Left lobe of liver (tissue), 2 donors: ENCODE results near the gene GSTM1. TPM values are rescaled to one million over a fixed set of nuclear protein-coding genes. Genes with fewer than 3 reads are reported as not detected.
"Not testable (repeated sequence)": the region's sequence is repeated elsewhere in the genome, so short reads cannot be mapped to it uniquely, and the experiment has no call there.

Experiments used
- ATAC-seq: fragments of 200-7000 bp; cut with Tn5 transposase; one replicate; pipeline ENCODE4 v1.9.1; 2020; ENCODE audit warnings: mild to moderate bottlenecking, moderate library complexity
- DNase-seq: peaks from one replicate; pipeline ENCODE4 v3.0.0-alpha.2; 2020; ENCODE audit warnings: low spot score
- total RNA-seq: library from RNA; stranded (reverse); gene quantifications from one replicate; pipeline ENCODE4 v1.2.1, GENCODE V29; 2021
- donor health status: DM: no; HTN: no; CAD: no; lungs with moderate emphysema.
- donor health status: DM: no; HTN: yes; CAD: no.

The GSTM1 gene
- total RNA-seq, 1 donor from 2014 or later: not detected

DNA sequence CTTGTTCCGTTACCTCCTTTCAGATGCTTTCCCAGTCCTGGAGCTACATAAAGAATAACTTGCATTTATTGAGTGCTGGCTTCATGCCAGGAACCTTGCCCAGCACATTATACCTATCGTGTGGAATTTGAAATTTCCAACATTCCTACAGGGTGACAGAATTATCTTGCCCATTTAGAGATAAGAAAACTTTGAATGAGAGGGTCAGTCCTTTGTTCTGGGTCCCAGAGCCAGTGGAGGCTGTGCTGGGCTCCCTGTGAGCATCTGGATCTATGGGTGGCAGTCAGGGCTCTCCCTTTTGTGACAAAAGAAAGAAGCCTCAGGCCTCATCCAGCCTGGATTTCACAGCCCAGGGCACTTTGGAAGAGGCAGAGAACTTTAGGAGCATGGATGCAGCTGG is 28.5 kb upstream of the GSTM1 start:
- ATAC-seq: no peak
- no peak for DNase-seq

DNA sequence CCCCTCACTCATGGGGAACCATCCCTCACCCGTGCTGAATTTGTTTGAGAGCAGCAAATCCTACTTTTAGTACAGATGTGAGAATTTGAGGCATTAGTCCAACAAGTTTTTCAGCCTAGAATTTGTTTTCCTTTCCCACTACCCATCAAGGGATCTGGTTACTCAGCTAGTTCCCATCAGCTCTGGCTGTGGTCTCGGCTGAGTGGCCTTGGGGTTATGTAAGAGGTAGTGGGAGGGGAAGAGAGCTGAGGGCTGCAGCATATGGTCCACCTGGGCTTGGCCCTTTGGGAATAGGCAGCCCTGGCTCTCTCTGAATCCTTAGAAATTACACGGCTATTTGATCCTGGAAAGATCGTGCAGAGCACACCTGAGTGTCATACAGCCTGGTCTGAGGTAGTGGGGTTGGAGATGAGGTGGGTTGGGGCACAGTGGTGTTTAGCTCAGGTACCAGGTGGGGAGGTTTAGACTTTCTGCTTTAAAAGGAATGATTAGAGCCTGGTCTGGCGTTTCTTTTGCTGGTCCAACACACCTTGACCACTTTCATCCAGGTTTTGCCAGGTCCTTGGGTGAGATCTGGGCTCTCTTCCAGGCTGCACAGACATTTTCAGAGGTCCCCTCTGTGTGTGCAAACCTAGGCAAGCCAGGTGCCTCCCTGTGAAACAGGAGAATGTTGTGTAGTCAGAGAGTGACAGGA is 27.5 kb upstream of the GSTM1 start:
- no peak for ATAC-seq
- DNase-seq: no peak

DNA sequence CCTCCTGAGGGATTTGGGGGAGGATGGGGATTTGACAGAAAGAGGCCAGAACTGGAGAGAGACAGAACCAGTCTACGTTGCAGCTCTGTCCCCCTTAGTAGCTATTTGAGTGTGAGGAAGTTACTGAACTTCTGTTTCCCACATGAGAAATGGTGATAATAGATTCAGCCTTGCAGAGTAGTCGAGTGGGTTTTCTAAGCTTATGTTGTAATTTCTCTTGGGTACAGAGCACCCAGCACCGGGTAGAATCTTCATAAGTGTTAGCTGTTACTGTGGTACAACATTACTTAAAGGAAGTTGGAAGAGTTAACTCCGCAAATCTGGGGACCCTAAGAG is 27.0 kb upstream of the GSTM1 start:
- ATAC-seq: not testable (repeated sequence)

DNA sequence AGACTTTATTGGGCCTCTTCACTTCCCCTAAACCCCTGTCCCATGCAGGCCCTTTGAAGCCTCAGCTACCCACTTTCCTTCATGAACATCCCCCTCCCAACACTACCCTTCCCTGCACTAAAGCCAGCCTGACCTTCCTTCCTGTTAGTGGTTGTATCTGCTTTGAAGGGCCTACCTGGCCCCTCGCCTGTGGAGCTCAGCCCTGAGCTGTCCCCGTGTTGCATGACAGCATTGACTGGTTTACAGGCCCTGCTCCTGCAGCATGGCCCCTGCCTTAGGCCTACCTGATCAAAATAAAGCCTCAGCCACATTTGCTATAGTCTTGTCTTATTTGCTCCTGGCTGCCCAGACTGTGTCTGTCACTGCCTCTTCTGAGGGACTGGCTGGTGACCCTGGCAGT is 26.2 kb upstream of the GSTM1 start:
- no peak for ATAC-seq

More for the DNA sequence above, 27.0 kb upstream of the GSTM1 start:
- not testable (repeated sequence) for DNase-seq

DNA sequence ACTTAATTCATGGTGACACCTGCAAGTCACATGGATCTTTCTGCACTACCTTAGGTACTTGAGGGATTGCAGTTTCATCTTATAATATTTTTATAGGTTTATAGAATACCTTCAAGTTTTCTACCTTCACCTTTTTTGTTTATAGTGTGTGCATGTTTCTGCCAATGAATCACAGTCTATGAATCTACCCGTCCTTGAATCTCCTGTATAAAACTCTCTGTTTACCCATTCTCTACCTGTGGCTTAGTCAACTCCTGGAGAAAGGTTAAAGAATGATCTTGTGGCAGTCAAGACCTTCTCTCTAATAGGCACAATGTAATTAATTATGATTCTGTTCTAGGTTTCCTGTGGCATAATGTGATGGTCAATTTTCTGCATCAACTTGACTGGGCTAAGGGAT is 22.9 kb upstream of the GSTM1 start:
- no peak for DNase-seq
- no peak for ATAC-seq

More for the DNA sequence above, 26.2 kb upstream of the GSTM1 start:
- DNase-seq: no peak

DNA sequence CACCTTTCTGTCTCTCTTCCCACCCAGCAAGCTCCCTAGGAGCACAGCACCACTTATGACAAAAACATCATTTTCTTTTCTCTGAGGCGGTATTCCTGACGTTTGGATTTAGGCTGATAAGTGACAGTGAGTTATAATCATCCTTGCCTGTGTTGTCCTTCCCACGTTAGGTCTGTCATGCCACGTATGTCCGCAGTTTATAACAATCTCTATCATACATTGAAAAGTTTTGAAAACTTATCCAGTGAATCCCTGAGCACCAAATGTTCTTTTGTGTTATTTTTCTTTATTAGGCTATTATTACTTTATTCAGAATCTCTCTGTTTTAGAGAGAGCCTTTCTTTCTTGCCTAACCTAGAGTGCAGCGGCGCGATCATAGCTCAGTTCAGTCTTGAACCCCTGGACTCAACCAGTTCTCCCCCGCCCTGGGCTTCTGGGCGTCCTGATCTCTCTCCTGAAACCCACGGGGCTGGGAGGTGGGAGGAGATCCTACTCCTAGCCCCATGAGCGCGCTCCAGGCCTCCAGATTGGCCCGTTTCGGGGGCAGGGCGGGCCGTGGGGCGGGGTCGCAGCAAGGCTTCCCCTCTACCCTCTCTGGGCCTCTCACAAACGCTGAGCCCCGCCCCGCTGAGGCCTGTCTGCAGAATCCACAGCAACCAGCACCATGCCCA is 20.0 kb upstream of the GSTM1 start, which contains the start of gene GSTM2:
Gene GSTM2, plus strand, starts transcription at position 606 of the 671 bp plus-strand sequence. Its CDS starts 59 bp downstream, at position 665.
- DNase-seq (peak; percentile 75), ATAC-seq (peak; percentile 93)

DNA sequence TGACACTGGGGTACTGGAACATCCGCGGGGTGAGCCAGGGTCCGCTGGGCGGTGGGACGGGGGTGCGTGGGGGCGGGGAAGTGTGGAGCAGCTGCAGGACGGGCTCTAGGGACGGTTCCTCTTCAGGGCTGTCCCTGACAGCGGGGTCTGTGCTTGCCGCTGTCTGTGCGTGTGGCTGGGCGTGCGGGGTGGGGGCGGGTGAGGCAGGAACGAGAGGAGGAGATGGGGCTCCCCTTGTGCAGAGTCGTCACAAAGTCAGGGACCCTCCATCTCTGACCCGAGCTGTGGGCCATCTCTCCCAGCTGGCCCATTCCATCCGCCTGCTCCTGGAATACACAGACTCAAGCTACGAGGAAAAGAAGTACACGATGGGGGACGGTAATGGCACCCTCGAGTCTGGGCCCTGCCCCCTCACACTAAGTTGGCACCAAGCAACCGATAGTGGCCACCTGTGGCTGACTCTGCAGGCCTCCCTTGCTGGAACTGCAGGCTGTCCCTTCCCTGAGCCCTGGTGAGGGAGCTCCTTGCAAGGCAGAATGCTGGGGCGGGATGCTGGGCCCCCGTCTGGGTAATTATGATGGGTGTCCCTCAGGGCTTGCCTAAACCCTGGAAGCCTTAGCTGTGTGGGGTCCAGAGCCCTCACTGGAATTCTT is 19.4 kb upstream of the GSTM1 start:
- ATAC-seq (no peak), DNase-seq (no peak)

DNA sequence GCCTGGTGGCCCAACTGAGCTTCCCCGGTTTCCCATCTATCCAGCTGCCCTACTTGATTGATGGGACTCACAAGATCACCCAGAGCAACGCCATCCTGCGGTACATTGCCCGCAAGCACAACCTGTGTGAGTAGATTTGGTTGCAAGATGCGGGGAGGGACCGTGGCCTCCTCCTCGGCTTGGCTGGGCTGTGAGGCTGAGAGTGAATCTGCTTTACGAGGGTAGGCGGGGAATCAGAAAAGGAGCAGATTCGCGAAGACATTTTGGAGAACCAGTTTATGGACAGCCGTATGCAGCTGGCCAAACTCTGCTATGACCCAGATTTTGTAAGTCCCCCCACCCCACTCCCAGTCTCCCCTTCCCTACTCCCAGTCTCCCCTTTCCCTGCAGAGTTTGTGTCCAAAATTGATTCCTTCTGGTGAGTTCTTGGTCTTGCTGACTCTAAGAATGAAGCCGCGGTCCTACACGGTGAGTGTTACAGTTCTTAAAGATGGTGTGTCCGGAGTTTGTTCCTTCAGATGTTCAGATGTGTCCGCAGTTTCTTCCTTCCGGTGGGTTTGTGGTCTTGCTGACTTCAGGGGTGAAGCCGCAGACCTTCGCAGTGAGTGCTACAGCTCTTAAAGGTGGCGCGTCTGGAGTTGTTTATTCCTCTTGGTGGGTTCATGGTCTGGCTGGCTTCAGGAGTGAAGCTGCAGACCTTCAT is 18.2 kb upstream of the GSTM1 start:
- DNase-seq (no peak), ATAC-seq (no peak)

DNA sequence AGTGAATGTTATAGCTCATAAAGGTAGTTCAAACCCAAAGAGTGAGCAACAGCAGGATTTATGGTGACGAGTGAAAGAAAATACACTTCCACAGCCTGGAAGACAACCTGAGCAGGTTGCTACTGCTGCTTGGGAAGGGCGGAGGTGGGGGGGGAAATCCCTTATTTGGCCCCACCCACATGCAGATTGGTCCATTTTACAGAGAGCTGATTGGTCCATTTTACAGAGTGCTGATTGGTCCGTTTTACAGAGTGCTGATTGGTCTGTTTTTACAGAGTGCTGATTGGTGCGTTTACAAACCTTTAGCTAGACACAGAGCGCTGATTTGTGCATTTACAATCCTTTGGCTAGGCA is 17.7 kb upstream of the GSTM1 start:
- ATAC-seq, DNase-seq: not testable (repeated sequence)

DNA sequence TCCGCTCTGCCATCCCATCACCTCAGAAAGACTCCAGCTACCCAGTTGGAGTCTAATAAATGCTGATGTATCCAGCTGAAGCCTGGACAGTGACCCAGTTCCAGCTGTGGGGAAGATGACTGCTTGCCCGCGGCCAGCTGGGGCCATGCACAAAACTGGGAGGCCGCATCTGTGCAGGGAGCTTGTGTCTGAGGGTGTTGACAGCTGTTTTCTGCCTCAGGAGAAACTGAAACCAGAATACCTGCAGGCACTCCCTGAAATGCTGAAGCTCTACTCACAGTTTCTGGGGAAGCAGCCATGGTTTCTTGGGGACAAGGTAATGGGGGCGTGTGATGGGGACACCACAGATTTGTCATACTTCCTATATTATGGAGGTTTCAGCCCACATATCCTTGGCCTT is 16.6 kb upstream of the GSTM1 start:
- DNase-seq: no peak
- no peak for ATAC-seq

DNA sequence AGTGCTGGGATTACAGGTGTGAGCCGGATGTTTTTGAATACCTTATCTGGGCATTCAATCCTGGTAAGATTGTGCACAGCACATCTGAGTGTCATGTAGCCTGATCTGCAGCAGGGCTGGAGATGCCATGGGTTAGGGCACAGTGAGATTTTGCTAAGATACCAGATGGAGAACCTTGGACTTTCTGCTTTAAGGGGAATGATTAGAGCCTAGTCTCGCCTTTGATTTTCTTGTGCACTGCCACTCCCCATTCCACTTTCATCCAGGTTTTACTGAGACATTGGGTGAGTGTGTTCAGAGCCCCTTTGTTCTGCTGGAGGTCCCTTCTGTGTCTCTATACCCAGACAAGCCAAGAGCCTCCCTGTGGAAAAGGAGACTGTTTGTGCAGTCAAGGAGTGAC is 13.8 kb upstream of the GSTM1 start:
- ATAC-seq, DNase-seq: not testable (repeated sequence)

DNA sequence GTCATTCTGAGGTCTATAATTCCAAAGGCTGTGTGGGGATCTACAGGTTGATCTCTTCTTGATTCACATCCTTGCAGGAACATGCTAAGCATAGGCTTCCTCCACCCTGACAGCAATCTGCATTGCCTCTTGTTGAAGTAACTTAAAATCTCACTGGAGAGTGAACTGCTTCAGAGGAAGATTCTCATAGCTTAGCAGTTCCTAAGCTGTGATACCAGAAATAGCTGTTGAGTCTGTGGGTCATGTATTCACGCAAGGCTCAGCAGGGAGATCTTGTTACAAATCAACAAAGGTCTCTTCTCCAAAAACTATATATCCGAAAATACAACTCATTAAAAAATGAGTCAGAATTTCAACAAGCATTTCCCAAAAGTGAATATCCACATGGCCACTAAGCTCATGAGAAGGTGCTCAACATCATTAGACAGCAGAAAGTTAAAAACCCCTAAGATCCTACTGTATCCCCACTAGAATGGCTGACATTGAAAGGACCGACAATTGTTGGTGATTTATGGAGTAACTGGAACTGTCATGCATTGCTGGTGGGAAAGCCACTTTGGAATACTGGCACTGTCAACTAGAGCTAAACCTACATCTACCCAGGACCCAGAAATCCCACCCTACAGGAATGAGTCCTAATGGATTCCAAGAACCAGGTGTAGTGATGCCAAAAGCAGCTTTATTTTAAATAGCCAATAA is 10.8 kb upstream of the GSTM1 start:
- not testable (repeated sequence) for DNase-seq, ATAC-seq

DNA sequence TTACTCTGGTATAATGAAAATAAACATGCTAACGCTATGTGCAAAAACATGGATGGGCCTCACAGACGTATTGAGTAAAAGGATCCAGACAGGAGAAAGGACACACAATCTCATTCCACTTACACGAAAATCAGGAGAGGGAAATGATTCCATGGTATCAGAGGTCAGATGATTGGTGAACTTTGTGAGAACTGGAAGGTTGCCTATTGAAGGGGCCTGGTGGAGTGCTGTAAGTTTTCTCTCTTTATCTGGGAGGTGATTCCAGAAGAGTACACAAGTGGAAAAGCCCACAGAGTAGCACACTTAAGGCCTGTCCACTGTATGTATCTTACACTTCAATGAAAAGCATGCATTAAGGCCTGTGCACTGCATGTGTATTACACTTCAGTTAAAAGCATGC is 10.2 kb upstream of the GSTM1 start:
- DNase-seq (no peak), ATAC-seq (no peak)

DNA sequence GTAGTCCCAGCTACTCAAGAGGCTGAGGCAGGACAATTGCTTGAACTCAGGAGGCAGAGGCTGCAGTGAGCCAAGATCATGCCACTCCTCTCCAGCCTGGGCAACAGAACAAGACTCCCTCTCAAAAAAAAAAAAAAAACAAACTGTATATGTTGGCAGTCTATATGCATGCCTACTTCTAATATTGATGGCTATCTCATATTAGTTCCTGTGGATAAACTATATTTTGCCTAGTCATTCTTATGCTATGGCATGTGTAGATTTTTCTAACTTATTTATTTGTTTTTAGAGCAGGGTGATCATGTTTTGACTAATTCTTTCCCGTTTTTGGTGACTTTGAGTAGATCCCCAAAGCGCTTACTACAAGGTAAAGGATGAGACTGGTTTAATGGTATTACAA is 9.0 kb upstream of the GSTM1 start:
- not testable (repeated sequence) for DNase-seq, ATAC-seq

DNA sequence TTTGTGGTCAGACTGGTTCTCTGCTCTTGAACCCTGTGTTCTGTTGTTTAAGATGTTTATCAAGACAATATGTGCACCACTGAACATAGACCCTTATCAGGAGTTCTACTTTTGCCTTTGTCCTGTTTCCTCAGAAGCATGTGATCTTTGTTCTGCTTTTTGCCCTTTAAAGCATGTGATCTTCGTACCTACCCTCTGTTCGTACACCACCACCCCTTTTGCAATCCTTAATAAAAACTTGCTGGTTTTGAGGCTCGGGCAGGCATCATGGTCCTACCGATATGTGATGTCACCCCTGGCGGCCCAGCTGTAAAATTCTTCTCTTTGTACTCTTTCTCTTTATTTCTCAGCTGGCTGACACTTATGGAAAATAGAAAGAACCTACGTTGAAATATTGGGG is 2.8 kb upstream of the GSTM1 start:
- DNase-seq, ATAC-seq: not testable (repeated sequence)

DNA sequence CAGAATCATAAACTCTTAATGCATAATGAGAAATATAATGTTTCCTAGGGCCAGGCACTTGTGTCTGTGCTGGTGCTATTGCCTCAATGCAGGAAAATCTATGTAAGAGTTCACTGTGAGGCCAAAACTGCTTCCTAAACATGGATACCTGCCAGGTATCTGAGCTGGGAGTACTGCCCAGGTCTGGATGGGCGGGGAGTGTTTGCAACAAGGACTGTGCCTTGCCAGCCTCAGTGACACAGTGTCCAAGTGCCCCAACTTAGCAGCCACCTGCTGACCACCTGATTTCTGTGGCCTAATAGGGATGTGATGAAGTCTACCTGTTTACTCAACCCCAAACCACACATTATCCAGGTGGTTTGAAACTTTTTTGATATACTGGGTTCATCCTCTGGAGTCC is 2.2 kb upstream of the GSTM1 start:
- DNase-seq, ATAC-seq: not testable (repeated sequence)

DNA sequence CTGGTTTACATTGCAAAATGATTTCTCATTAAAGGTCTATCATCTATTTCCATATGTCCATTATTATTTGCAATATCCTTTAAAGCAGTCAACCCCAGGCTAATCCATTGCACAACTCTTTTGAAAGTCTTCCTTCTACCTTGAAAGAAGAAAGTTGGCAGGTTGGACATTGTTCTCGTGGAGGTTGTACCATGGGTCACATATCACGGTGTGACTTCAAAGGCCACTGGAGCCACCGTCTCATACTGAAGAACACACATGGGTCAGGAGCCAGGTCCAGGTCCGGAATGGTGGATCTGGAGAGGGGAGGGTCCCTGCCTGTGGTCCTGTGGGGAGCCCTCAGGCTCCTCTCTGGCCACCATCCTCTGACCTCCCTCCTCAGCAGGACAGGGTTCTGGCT is 1.7 kb upstream of the GSTM1 start:
- not testable (repeated sequence) for DNase-seq, ATAC-seq

DNA sequence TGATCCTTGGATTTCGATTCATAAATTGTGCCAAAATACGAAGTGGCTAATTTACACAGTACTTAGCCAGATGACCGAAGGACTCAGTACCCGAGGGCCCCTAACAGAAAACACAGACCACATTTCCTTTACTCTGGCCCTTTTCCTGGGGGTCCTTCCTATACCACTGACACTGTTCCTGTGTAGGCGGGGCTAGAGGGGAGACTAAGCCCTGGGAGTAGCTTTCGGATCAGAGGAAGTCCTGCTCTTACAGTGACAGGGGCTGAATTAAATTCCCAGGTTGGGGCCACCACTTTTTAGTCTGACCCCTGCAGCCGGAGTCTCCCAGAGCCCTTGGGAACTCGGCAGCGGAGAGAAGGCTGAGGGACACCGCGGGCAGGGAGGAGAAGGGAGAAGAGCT is 508 bp upstream of the GSTM1 start:
- not testable (repeated sequence) for ATAC-seq

DNA sequence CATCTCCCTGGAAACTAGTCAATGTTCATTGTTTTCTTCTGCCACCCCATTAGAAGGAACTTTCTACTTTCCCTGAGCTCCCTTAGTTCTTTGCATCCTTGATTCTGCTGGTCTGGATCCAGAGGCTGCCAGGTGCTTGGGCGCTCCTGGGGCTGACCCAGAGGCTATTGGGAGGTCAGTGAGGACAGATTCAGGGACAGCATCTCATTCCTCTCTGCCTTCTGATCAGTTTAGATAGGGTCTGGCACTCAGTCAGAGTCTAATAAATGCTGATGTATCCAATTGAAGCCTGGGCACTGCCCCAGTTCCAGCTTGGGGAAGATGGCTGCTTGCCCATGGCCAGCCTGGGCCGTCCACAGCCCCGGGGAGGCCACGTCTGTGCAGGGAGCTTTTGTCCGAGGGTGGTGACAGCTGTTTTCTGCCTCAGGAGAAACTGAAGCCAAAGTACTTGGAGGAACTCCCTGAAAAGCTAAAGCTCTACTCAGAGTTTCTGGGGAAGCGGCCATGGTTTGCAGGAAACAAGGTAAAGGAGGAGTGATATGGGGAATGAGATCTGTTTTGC is 2.3 kb downstream of the GSTM1 start:
- ATAC-seq: no peak
- no peak for DNase-seq

More for the DNA sequence above, 508 bp upstream of the GSTM1 start:
- not testable (repeated sequence) for DNase-seq

DNA sequence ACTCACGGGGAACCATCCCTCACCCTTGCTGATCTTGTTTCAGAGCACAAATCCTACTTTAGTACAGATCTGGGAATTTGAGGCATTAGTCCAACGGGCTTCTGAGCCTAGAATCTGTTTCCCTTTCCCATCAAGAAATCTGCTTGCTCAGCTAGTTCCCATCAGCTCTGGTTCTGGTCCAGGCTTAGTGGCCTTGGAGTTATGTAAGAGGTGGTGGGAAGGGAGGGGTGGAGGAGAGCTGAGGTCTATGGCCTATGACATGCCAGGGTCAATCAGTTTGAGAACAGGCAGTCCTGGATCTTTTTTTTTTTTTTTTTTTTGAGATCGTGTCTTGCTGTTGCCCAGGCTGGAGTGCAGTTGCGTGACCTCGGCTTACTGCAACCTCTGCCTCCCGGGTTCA is 4.1 kb downstream of the GSTM1 start:
- ATAC-seq (no peak), DNase-seq (no peak)
